HCT116 (cell line): ENCODE results near the gene RYR3.

Source experiments
- EZH2 ChIP-seq: fragments of 200-600 bp; sonication (generic); IDR thresholded peaks from 2 replicates; pipeline ENCODE4 v1.6.1; 2017; ENCODE audit warnings: antibody characterized with exemption, mixed run types
- EZH2phosphoT487 ChIP-seq: fragments of 200-600 bp; IDR thresholded peaks from 2 replicates; pipeline ENCODE4 v1.6.1; 2018; ENCODE audit warnings: antibody characterized with exemption, borderline replicate concordance
- FOSL1 ChIP-seq: IDR thresholded peaks from 2 replicates; pipeline ENCODE4 v1.6.1; 2012; ENCODE audit warnings: low read depth
- JUND ChIP-seq: IDR thresholded peaks from 2 replicates; pipeline ENCODE4 v1.6.1; 2012
- POLR2A ChIP-seq: IDR thresholded peaks from 2 replicates; pipeline ENCODE4 v1.7.0; 2011; ENCODE audit warnings: borderline replicate concordance; ENCODE audit not compliant: insufficient read depth, insufficient read length; ENCODE audit errors: extremely low read depth
- POLR2AphosphoS5 ChIP-seq: IDR thresholded peaks from 2 replicates; pipeline ENCODE4 v1.6.1; 2011; ENCODE audit warnings: mild to moderate bottlenecking, low read depth, low read length, moderate library complexity
- SIN3A ChIP-seq: IDR thresholded peaks from 2 replicates; pipeline ENCODE4 v1.6.1; 2012; ENCODE audit warnings: low read depth
- TCF7L2 ChIP-seq: IDR thresholded peaks from 2 replicates; pipeline ENCODE4 v1.7.0; 2011; ENCODE audit warnings: borderline replicate concordance, inconsistent platforms; ENCODE audit not compliant: insufficient read depth, insufficient read length; ENCODE audit errors: extremely low read depth
- TF ChIP-seq, protein P1 (sequence below): IDR thresholded peaks from 2 replicates; pipeline ENCODE4 v1.6.1; 2011; ENCODE audit warnings: mild to moderate bottlenecking, low read length, moderate library complexity; ENCODE audit not compliant: insufficient replicate concordance; ENCODE audit errors: extremely low read depth
- TF ChIP-seq, protein P2 (sequence below), 3 experiments: fragments of 200-600 bp in 1 of 3; sonication (generic) in 1 of 3; IDR thresholded peaks in 2 of 3; conservative IDR thresholded peaks in 1 of 3; 2 replicates each; pipeline ENCODE4 v1.5.1; 2012 to 2017; ENCODE audit warnings: low read depth in 2 of 3, low read length in 2 of 3, antibody characterized with exemption in 1 of 3, borderline replicate concordance in 1 of 3, control low read depth in 1 of 3, mild to moderate bottlenecking in 1 of 3, mixed read lengths in 1 of 3, mixed run types in 1 of 3, moderate library complexity in 1 of 3; ENCODE audit not compliant: insufficient read depth in 1 of 3

DNA sequence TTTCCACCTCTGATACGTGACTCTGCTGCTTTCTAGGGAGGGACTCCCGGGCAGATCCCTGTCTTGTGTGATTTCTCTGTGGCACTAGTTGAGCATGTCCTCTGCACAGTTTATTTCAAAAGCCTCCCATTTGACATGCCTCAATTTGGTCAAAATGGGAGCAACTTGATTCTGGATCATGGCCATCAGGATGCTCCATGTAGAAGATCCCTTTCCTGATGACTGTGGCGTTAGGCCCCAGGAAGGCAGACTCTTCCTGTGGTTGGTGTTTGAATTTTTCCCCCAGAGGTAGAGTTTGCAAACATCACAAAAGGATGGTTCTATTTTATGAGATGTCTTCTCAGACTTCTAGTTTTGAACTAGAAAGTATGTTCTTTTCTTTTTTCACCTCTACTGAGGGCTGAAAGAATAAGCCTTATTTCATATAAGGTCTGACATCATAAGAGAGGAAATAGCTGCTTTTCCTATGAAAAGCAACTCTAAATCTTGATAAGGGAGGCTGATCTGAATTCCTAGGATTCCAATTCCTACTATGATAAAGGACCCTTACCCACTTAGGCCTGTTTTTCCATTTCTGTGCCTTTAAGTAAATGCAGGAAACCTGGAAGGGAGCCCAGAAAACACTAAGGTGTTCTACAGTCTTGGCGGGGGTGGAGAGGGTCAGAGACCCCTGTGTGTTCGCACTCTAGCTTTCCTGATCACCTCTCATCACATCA is 413.7 kb downstream of the RYR3 start:
- TF ChIP-seq JUND: no peak
- TF ChIP-seq, protein P1, sequence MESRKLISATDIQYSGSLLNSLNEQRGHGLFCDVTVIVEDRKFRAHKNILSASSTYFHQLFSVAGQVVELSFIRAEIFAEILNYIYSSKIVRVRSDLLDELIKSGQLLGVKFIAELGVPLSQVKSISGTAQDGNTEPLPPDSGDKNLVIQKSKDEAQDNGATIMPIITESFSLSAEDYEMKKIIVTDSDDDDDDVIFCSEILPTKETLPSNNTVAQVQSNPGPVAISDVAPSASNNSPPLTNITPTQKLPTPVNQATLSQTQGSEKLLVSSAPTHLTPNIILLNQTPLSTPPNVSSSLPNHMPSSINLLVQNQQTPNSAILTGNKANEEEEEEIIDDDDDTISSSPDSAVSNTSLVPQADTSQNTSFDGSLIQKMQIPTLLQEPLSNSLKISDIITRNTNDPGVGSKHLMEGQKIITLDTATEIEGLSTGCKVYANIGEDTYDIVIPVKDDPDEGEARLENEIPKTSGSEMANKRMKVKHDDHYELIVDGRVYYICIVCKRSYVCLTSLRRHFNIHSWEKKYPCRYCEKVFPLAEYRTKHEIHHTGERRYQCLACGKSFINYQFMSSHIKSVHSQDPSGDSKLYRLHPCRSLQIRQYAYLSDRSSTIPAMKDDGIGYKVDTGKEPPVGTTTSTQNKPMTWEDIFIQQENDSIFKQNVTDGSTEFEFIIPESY: no peak
- TF ChIP-seq EZH2: no peak
- TF ChIP-seq, protein P2, sequence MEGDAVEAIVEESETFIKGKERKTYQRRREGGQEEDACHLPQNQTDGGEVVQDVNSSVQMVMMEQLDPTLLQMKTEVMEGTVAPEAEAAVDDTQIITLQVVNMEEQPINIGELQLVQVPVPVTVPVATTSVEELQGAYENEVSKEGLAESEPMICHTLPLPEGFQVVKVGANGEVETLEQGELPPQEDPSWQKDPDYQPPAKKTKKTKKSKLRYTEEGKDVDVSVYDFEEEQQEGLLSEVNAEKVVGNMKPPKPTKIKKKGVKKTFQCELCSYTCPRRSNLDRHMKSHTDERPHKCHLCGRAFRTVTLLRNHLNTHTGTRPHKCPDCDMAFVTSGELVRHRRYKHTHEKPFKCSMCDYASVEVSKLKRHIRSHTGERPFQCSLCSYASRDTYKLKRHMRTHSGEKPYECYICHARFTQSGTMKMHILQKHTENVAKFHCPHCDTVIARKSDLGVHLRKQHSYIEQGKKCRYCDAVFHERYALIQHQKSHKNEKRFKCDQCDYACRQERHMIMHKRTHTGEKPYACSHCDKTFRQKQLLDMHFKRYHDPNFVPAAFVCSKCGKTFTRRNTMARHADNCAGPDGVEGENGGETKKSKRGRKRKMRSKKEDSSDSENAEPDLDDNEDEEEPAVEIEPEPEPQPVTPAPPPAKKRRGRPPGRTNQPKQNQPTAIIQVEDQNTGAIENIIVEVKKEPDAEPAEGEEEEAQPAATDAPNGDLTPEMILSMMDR (IDR thresholded peaks at IDR 0.05 in 2 of 3, conservative IDR thresholded peaks at IDR 0.05 in 1 of 3; ENCODE audit: borderline replicate concordance in 1 of 3, insufficient read depth in 1 of 3, low read depth in 2 of 3, low read length in 2 of 3): no peak
- TF ChIP-seq TCF7L2: no peak
- TF ChIP-seq EZH2phosphoT487: no peak
- TF ChIP-seq FOSL1: no peak
- no peak for TF ChIP-seq SIN3A
- TF ChIP-seq POLR2A: no peak
- TF ChIP-seq POLR2AphosphoS5: no peak
